HEK293 (cell line): ENCODE measurements around the gene TRPC4AP.

Source experiments
- CTCF ChIA-PET: fragments of 350-600 bp; formaldehyde crosslinking; extraction: SDS; loops from one replicate; lab custom pipeline; 2021; ENCODE audit warnings: antibody characterized with exemption; lab: Yijun Ruan, JAX
- POLR2A ChIA-PET: fragments of 300-600 bp; formaldehyde crosslinking; extraction: SDS; loops from one replicate; lab custom pipeline; 2020; ENCODE audit warnings: antibody characterized with exemption, inconsistent platforms; lab: Yijun Ruan, JAX
- H3K27ac ChIP-seq: fragments of 200-500 bp; sonication (Bioruptor generic); 2 replicates; pipeline ENCODE4 v1.5.1; 2014; ENCODE audit warnings: low read depth, low read length, control low read depth, inconsistent platforms; ENCODE audit errors: extremely low read depth
- H3K36me3 ChIP-seq, 2 experiments: fragments of 200-500 bp in 1 of 2; sonication (Bioruptor generic) in 1 of 2; 1 replicate in 1 of 2; 2 replicates in 1 of 2; pipeline ENCODE4 v1.5.1; 2014 to 2017; ENCODE audit warnings: inconsistent platforms in 2 of 2, low read length in 2 of 2; ENCODE audit not compliant: control insufficient read depth in 2 of 2, insufficient read depth in 1 of 2
- H3K4me1 ChIP-seq: fragments of 200-500 bp; sonication (Bioruptor generic); 2 replicates; pipeline ENCODE4 v1.5.1; 2014; ENCODE audit warnings: mild to moderate bottlenecking, low read length, inconsistent platforms; ENCODE audit not compliant: control insufficient read depth, insufficient read depth
- H3K4me3 ChIP-seq: 2 replicates; pipeline ENCODE4 v1.5.1; 2011; ENCODE audit warnings: low read depth, mild to moderate bottlenecking, control low read depth, low read length, moderate library complexity
- H3K9me3 ChIP-seq: fragments of 200-500 bp; sonication (Bioruptor generic); 2 replicates; pipeline ENCODE4 v1.5.1; 2014; ENCODE audit warnings: low read depth, low read length, inconsistent platforms; ENCODE audit not compliant: control insufficient read depth, insufficient read depth
- HIC1 ChIP-seq: fragments of 450-650 bp; formaldehyde crosslinking; IDR thresholded peaks from 2 replicates; pipeline ENCODE4 v1.5.1; 2016; ENCODE audit warnings: missing biosample characterization, missing genetic modification characterization
- IKZF3 ChIP-seq: fragments of 450-650 bp; IDR thresholded peaks from 2 replicates; pipeline ENCODE4 v1.5.0; 2018; ENCODE audit warnings: missing biosample characterization, mild to moderate bottlenecking, missing genetic modification characterization, moderate library complexity
- KLF7 ChIP-seq: fragments of 450-650 bp; formaldehyde crosslinking; IDR thresholded peaks from 2 replicates; pipeline ENCODE4 v1.5.1; 2016; ENCODE audit warnings: missing biosample characterization, missing genetic modification characterization, borderline replicate concordance
- RBAK ChIP-seq: fragments of 450-650 bp; formaldehyde crosslinking; IDR thresholded peaks from 2 replicates; pipeline ENCODE4 v1.5.1; 2016; ENCODE audit warnings: missing biosample characterization, missing genetic modification characterization
- SP2 ChIP-seq: fragments of 450-650 bp; formaldehyde crosslinking; IDR thresholded peaks from 2 replicates; pipeline ENCODE4 v1.5.1; 2016; ENCODE audit warnings: missing biosample characterization, missing genetic modification characterization
- ZBTB11 ChIP-seq: fragments of 450-650 bp; formaldehyde crosslinking; conservative IDR thresholded peaks from 2 replicates; pipeline ENCODE4 v1.5.1; 2016; ENCODE audit warnings: low read depth, missing biosample characterization, missing genetic modification characterization
- ZBTB49 ChIP-seq: fragments of 450-650 bp; formaldehyde crosslinking; IDR thresholded peaks from 2 replicates; pipeline ENCODE4 v1.5.1; 2016; ENCODE audit warnings: missing biosample characterization, missing genetic modification characterization, low read depth
- ZBTB6 ChIP-seq: fragments of 450-650 bp; formaldehyde crosslinking; IDR thresholded peaks from 2 replicates; pipeline ENCODE4 v1.5.1; 2017; ENCODE audit warnings: missing biosample characterization, missing genetic modification characterization
- ZBTB7A ChIP-seq: fragments of 450-650 bp; formaldehyde crosslinking; IDR thresholded peaks from 2 replicates; pipeline ENCODE4 v1.5.1; 2016; ENCODE audit warnings: low read depth, missing biosample characterization, missing genetic modification characterization
- ZNF184 ChIP-seq: fragments of 450-650 bp; IDR thresholded peaks from 2 replicates; pipeline ENCODE4 v1.5.1; 2018; ENCODE audit warnings: missing biosample characterization, mild to moderate bottlenecking, missing genetic modification characterization
- ZNF335 ChIP-seq: fragments of 450-650 bp; formaldehyde crosslinking; conservative IDR thresholded peaks from 2 replicates; pipeline ENCODE4 v1.5.1; 2016; ENCODE audit warnings: missing biosample characterization, missing genetic modification characterization
- ZNF518A ChIP-seq: fragments of 450-650 bp; formaldehyde crosslinking; conservative IDR thresholded peaks from 2 replicates; pipeline ENCODE4 v1.5.1; 2016; ENCODE audit warnings: low read depth, missing biosample characterization, missing genetic modification characterization
- ZNF549 ChIP-seq: fragments of 450-650 bp; IDR thresholded peaks from 2 replicates; pipeline ENCODE4 v1.5.1; 2018; ENCODE audit warnings: missing biosample characterization, missing genetic modification characterization, mild to moderate bottlenecking, inconsistent platforms, moderate library complexity
- ZNF629 ChIP-seq: fragments of 450-650 bp; formaldehyde crosslinking; IDR thresholded peaks from 2 replicates; pipeline ENCODE4 v1.5.1; 2017; ENCODE audit warnings: missing biosample characterization, missing genetic modification characterization
- ZNF768 ChIP-seq: fragments of 450-650 bp; formaldehyde crosslinking; IDR thresholded peaks from 2 replicates; pipeline ENCODE4 v1.5.1; 2018; ENCODE audit warnings: missing biosample characterization, mild to moderate bottlenecking, missing genetic modification characterization
- ZNF776 ChIP-seq: fragments of 450-650 bp; formaldehyde crosslinking; IDR thresholded peaks from 2 replicates; pipeline ENCODE4 v1.5.0; 2017; ENCODE audit warnings: missing biosample characterization, missing genetic modification characterization, borderline replicate concordance
- ZNF785 ChIP-seq: fragments of 450-650 bp; formaldehyde crosslinking; IDR thresholded peaks from 2 replicates; pipeline ENCODE4 v1.5.1; 2016; ENCODE audit warnings: missing biosample characterization, missing genetic modification characterization

TRPC4AP gene

GRCh38 chr20:35120012-35120701 lies 27.6 kb upstream of the TRPC4AP start:
- no peaks in the 10 kb centered on the region for H3K4me1 ChIP-seq
- H3K27ac ChIP-seq: no peak overlapping the region
- CTCF ChIA-PET: interaction anchor here (0.6 kb wide), 1 partner anchor 310 kb away, joined by 3 read pairs; no protein-coding TSS in a partner anchor
- H3K4me3 ChIP-seq: no peak overlapping the region
- H3K36me3 ChIP-seq: peaks cover 0 to 60% of the 10 kb centered on the region in 2 experiments; a peak in 2 of 3 replicates
- POLR2A ChIA-PET: no interaction called here
- no peaks in the 10 kb centered on the region for H3K9me3 ChIP-seq
- TF ChIP-seq ZBTB7A (tag by site-specific recombination) (no peak), ZNF768 (tag by site-specific recombination) (no peak), ZBTB49 (tag by site-specific recombination) (no peak), ZNF776 (no peak), ZNF629 (tag by site-specific recombination) (no peak), KLF7 (tag by site-specific recombination) (no peak), ZNF518A (tag by site-specific recombination) (no peak), ZBTB11 (tag by site-specific recombination) (no peak), ZBTB6 (tag by site-specific recombination) (no peak), ZNF335 (tag by site-specific recombination) (no peak), ZNF785 (tag by site-specific recombination) (no peak), ZNF549 (no peak), ZNF184 (tag by site-specific recombination) (no peak), RBAK (no peak), IKZF3 (no peak), SP2 (tag by site-specific recombination) (no peak), HIC1 (tag by site-specific recombination) (no peak)
